Keratinocyte (primary cell): ENCODE measurements around the gene ENG. TPM values are rescaled to one million over a fixed set of nuclear protein-coding genes. Genes with fewer than 3 reads are reported as not detected.

Source experiments
- DNase-seq: peaks from one replicate; pipeline ENCODE4 v3.0.0-alpha.2; 2011; ENCODE audit warnings: low read depth, missing footprints, low spot score
- FAIRE-seq: peaks from 2 replicates; lab custom pipeline; 2011; peaks lifted over from hg19 to GRCh38; lab: Jason Lieb, UNC
- H2AFZ ChIP-seq: 2 replicates; pipeline ENCODE4 v1.6.0; 2012; ENCODE audit warnings: low read length, control low read depth, inconsistent platforms; ENCODE audit not compliant: control insufficient read depth
- H3K27ac ChIP-seq: 2 replicates; pipeline ENCODE4 v1.5.1; 2011; ENCODE audit warnings: low read length; ENCODE audit not compliant: control insufficient read depth, insufficient read depth
- H3K27me3 ChIP-seq: 3 replicates; pipeline ENCODE4 v1.6.0; 2011; ENCODE audit warnings: low read length; ENCODE audit not compliant: control insufficient read depth, insufficient read depth; ENCODE audit errors: extremely low read depth
- H3K36me3 ChIP-seq, 2 experiments: 2 replicates in 1 of 2; 3 replicates in 1 of 2; pipeline ENCODE4 v1.5.1; 2011; ENCODE audit warnings: low read length in 2 of 2, mild to moderate bottlenecking in 1 of 2; ENCODE audit not compliant: control insufficient read depth in 2 of 2, insufficient read depth in 2 of 2; ENCODE audit errors: extremely low read depth in 1 of 2
- H3K4me1 ChIP-seq: 3 replicates; pipeline ENCODE4 v1.5.1; 2011; ENCODE audit warnings: low read length; ENCODE audit not compliant: control insufficient read depth, insufficient read depth; ENCODE audit errors: extremely low read depth
- H3K4me2 ChIP-seq: 3 replicates; pipeline ENCODE4 v1.6.0; 2011; ENCODE audit warnings: low read depth, low read length; ENCODE audit not compliant: control insufficient read depth, insufficient read depth; ENCODE audit errors: extremely low read depth
- H3K4me3 ChIP-seq, 3 experiments: fragments of 200-600 bp in 1 of 3; sonication (generic) in 1 of 3; 2 replicates in 2 of 3; 3 replicates in 1 of 3; pipeline ENCODE4 v1.5.1; 2011 to 2016; ENCODE audit warnings: low read length in 3 of 3, mild to moderate bottlenecking in 3 of 3, control low read depth in 2 of 3, inconsistent platforms in 1 of 3, low read depth in 1 of 3, mixed read lengths in 1 of 3, mixed run types in 1 of 3, moderate library complexity in 1 of 3; ENCODE audit not compliant: control insufficient read depth in 2 of 3, insufficient read depth in 2 of 3; ENCODE audit errors: extremely low read depth in 1 of 3
- H3K79me2 ChIP-seq: 2 replicates; pipeline ENCODE4 v1.6.0; 2012; ENCODE audit warnings: low read length; ENCODE audit not compliant: control insufficient read depth, insufficient read depth
- H3K9ac ChIP-seq: 3 replicates; pipeline ENCODE4 v1.6.0; 2011; ENCODE audit warnings: low read length; ENCODE audit not compliant: control insufficient read depth, insufficient read depth; ENCODE audit errors: extremely low read depth
- H3K9me1 ChIP-seq: 3 replicates; pipeline ENCODE4 v1.6.0; 2011; ENCODE audit warnings: low read length; ENCODE audit not compliant: control insufficient read depth, insufficient read depth; ENCODE audit errors: extremely low read depth
- H3K9me3 ChIP-seq: 2 replicates; pipeline ENCODE4 v1.5.1; 2012; ENCODE audit warnings: low read depth, low read length; ENCODE audit not compliant: control insufficient read depth
- H4K20me1 ChIP-seq: 3 replicates; pipeline ENCODE4 v1.6.0; 2011; ENCODE audit warnings: low read length; ENCODE audit not compliant: control insufficient read depth, insufficient read depth; ENCODE audit errors: extremely low read depth
- CTCF ChIP-seq, 3 experiments: IDR thresholded peaks in 1 of 3; conservative IDR thresholded peaks in 1 of 3; optimal IDR thresholded peaks in 1 of 3; 2 replicates in 2 of 3; 3 replicates in 1 of 3; pipeline versions ENCODE3 to v1.5.1; 2011; ENCODE audit warnings: low read length in 3 of 3, mild to moderate bottlenecking in 3 of 3, moderate library complexity in 2 of 3, control low read depth in 1 of 3, inconsistent platforms in 1 of 3; ENCODE audit not compliant: insufficient read depth in 2 of 3; ENCODE audit errors: extremely low read depth in 1 of 3
- EZH2 ChIP-seq: IDR thresholded peaks from one replicate; pipeline ENCODE4 v1.6.1; 2012; ENCODE audit warnings: inconsistent platforms, mild to moderate bottlenecking, low read length, moderate library complexity
- dilution Hi-C: fragments of 300-500 bp; cut with MboI; formaldehyde crosslinking; loops from one replicate; pipeline ENCODE4 v1.7.0; 2020; ENCODE audit warnings: low sequenced_read_pairs; ENCODE audit not compliant: extremely low pct_ligation_motif_present
- polyA plus RNA-seq, 5 experiments: library from polyadenylated mRNA; depleted of rRNA in 3 of 5; stranded (reverse) in 3 of 5; stranded (forward) in 1 of 5; unstranded in 1 of 5; fragments of >200 nt; gene quantifications; 1 replicate in 1 of 5; 2 replicates in 3 of 5; 3 replicates in 1 of 5; pipeline versions ENCODE4 v1.2.1 to v1.2.3, GENCODE V29; 2011 to 2012; ENCODE audit warnings: missing spikeins in 2 of 5, low read depth in 1 of 5, low replicate concordance in 1 of 5

ENG gene
- polyA plus RNA-seq, 1 donor (not counting 4 experiments of a cell fraction or from before 2014, with no cell fraction given) = 0.22 TPM

- Histone ChIP-seq H3K9ac (no peak overlapping the region), H3K4me2 (no peak overlapping the region), H3K4me3 (no peak overlapping the region)
Observed at GRCh38 chr9:127835991-127836516, 18.4 kb downstream of the ENG start.

DNA sequence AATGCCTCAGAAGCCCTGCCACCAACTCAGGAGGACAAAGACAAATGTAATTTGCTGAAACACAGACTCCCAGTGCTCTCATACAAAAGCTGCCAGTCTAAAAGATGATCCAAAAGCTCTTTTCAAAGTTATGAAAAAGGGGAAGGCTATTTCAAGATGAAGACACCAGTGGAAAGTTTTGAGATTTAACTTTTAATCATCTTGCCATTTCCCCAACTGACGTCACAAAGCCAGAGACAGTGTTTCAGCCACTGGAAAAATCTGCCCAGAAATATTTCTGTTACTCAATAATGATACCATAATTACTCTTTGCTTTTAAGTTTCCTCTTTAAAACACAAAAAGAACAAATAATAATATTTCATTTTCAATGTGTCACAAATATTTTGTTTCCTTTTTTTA, 20.9 kb downstream of the ENG start:
- no peak overlapping the region for H3K9ac ChIP-seq
- no peaks in the 10 kb centered on the region for H3K9me1 ChIP-seq
- H3K4me1 ChIP-seq = peaks cover under 1% of the 10 kb centered on the region
- DNase-seq (no peak), FAIRE-seq (no peak)
- H3K36me3 ChIP-seq = no peaks in the 10 kb centered on the region
- TF ChIP-seq CTCF (optimal IDR thresholded peaks at IDR 0.05 in 1 of 3, IDR thresholded peaks at IDR 0.05 in 1 of 3, conservative IDR thresholded peaks at IDR 0.05 in 1 of 3; ENCODE audit: extremely low read depth in 1 of 3, insufficient read depth in 2 of 3, low read length in 3 of 3) (no peak), EZH2 (no peak)
- H3K4me2 ChIP-seq = no peak overlapping the region
- peaks cover 3% of the 10 kb centered on the region for H3K27me3 ChIP-seq
- dilution Hi-C loops = no loop called here
- no peaks in the 10 kb centered on the region for H3K79me2 ChIP-seq
- H3K27ac ChIP-seq = no peak overlapping the region
- H4K20me1 ChIP-seq = no peaks in the 10 kb centered on the region
- no peak overlapping the region for H3K4me3 ChIP-seq
- no peak overlapping the region for H2AFZ ChIP-seq
- no peaks in the 10 kb centered on the region for H3K9me3 ChIP-seq

More at GRCh38 chr9:127835991-127836516, 18.4 kb downstream of the ENG start:
- Histone ChIP-seq H2AFZ (no peak overlapping the region), H3K9me3 (no peaks in the 10 kb centered on the region), H3K27ac (no peak overlapping the region), H3K79me2 (no peaks in the 10 kb centered on the region), H3K4me1 (no peaks in the 10 kb centered on the region), H4K20me1 (no peaks in the 10 kb centered on the region), H3K9me1 (no peaks in the 10 kb centered on the region), H3K27me3 (peaks cover 3% of the 10 kb centered on the region), H3K36me3 (no peaks in the 10 kb centered on the region)
- TF ChIP-seq EZH2 = no peak
- no peak for TF ChIP-seq CTCF (optimal IDR thresholded peaks at IDR 0.05 in 1 of 3, IDR thresholded peaks at IDR 0.05 in 1 of 3, conservative IDR thresholded peaks at IDR 0.05 in 1 of 3; ENCODE audit: extremely low read depth in 1 of 3, insufficient read depth in 2 of 3, low read length in 3 of 3)
- FAIRE-seq (no peak), DNase-seq (no peak)
- dilution Hi-C loops = no loop called here
